ENCODE measurements around the gene MEPCE.
"Not testable (repeated sequence)": the region's sequence is repeated elsewhere in the genome, so short reads cannot be mapped to it uniquely, and the experiment has no call there.

DNA sequence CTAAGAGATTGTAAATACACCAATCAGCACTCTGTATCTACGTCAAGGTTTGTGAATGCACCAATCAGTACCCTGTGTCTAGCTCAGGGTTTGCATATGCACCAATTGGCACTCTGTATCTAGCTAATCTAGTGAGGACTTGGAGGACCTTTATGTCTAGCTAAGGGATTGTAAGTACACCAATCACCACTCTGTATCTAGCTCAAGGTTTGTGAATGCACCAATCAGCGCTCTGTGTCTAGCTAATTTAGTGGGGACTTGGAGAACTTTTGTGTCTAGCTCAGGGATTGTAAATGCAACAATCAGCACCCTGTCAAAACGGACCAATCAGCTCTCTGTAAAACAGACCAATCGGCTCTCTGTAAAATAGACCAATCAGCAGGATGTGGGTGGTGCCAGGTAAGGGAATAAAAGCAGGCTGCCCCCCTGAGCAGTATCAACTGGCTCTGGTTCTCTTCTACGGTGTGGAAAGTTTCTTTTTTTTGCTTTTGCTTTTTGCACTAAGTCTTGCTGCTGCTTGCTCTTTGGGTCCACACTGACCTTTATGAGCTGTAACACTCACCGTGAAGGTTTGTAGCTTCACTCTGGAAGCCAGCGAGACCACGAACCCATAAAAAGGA is 47.3 kb upstream of the MEPCE start:
- TF ChIP-seq EZH2 (IDR thresholded peaks at IDR 0.05; ENCODE audit: borderline replicate concordance, low read depth, low read length, poor library complexity, severe bottlenecking): not testable (repeated sequence)
- TF ChIP-seq, protein P1, sequence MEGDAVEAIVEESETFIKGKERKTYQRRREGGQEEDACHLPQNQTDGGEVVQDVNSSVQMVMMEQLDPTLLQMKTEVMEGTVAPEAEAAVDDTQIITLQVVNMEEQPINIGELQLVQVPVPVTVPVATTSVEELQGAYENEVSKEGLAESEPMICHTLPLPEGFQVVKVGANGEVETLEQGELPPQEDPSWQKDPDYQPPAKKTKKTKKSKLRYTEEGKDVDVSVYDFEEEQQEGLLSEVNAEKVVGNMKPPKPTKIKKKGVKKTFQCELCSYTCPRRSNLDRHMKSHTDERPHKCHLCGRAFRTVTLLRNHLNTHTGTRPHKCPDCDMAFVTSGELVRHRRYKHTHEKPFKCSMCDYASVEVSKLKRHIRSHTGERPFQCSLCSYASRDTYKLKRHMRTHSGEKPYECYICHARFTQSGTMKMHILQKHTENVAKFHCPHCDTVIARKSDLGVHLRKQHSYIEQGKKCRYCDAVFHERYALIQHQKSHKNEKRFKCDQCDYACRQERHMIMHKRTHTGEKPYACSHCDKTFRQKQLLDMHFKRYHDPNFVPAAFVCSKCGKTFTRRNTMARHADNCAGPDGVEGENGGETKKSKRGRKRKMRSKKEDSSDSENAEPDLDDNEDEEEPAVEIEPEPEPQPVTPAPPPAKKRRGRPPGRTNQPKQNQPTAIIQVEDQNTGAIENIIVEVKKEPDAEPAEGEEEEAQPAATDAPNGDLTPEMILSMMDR (conservative IDR thresholded peaks at IDR 0.05; ENCODE audit: low read depth, low read length): not testable (repeated sequence)
